Measurements from ENCODE around the gene MTA3.
A peak's percentile ranks its signal among the peaks of the same experiment; 100 is the strongest.
"Not testable (repeated sequence)": the region's sequence is repeated elsewhere in the genome, so short reads cannot be mapped to it uniquely, and the experiment has no call there.

MTA3 gene

DNA sequence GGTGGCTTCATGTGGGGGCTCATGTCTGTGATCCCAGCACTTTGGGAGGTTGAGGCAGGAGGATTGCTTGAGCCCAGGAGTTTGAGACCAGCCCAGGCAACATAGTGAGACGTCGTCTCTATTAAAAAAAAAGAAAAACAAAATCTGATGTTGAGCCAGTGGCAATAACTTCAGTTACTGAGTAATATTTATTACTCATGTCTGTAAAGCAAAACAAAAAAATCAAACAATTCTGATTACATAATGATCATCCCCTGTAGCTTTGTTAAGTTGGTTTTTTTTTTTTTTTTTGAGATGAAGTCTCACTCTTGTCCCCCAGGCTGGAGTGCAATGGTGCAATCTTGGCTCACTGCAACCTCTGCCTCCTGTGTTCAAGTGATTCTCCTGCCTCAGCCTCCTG lies 73.9 kb downstream of the MTA3 start:
- in situ Hi-C loops (cut with MboI; ENCODE audit: low pct_unique_long_range_greater_than_20kb, low sequenced_read_pairs); DNase-seq: not testable (repeated sequence)

DNA sequence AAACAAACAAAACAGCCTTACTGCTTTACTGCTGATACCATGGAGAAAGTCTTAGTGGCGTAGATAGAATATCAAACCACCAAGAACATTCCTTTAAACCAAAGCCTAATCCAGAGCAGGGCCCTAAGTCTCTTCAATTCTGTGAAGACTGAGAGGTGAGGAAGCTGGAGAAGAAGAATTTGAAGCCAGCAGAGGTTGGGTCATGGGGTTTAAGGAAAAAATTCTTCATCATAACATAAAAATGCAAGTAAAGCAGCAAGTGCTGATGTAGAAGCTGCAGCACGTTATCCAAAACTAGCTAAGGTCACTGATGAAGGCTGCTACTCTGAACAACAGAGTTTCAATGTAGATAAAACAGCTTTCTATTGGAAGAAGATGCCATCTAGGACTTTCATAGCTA lies 77.1 kb downstream of the MTA3 start:
- DNase-seq, result no peak
- in situ Hi-C loops (cut with MboI; ENCODE audit: low pct_unique_long_range_greater_than_20kb, low sequenced_read_pairs), result no loop called here

DNA sequence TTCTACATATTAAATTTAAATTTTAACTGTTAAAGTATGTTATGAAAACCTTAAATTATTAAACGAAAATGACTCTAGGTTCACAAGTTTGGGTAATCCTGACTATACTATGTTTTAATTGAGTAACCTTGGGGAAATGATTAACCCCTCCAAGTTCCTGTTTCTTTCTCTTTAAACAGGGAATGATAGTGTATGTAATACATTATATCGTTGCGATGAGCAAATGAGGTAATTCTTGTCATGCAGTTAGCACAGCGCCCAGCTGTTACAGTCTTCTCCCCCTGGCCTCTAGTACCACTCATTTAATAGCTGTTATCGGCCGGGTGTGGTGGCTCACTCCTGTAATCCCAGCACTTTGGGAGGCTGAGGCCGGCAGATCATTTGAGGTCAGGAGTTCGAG lies 80.4 kb downstream of the MTA3 start:
- DNase-seq, result no peak
- in situ Hi-C loops (cut with MboI; ENCODE audit: low pct_unique_long_range_greater_than_20kb, low sequenced_read_pairs), result no loop called here

DNA sequence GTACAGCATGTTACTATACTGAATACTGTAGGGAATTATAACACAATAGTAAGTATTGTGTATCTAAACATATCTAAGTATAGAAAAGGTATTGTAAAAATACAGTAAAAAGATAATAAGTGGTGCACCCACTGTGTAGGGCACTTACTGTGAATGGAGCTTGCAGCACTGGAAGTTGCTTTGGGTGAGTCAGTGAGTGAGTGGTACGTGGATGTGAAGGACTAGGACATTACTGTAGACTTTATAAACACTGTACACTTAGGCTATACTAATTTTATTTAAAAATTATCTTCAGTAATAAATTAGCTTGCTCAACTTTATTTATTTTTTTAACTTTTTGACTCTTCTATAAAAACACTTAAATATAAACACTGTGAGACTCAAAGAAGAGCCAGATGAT lies 82.6 kb downstream of the MTA3 start:
- DNase-seq, result no peak
- in situ Hi-C loops (cut with MboI; ENCODE audit: low pct_unique_long_range_greater_than_20kb, low sequenced_read_pairs), result no loop called here

DNA sequence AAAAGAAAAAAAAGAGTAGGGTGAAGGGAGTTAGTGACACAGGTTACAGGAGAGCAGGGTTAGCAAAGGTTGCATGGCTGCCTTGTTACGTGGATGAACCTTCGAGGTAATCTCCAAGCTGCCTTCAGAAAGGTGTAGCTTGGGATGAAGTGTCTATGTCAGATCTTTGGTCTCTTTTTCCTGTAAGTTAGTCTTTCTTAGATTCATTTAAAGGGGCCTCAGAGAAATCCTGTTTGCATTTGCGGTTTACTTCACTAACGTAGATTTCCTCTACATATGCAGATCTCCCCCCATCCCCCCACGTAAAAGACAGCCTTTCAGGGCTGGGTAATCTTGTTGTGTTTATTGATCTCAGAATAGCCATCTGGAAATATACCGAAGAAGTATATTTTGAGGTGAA lies 83.7 kb downstream of the MTA3 start:
- no peak for DNase-seq

DNA sequence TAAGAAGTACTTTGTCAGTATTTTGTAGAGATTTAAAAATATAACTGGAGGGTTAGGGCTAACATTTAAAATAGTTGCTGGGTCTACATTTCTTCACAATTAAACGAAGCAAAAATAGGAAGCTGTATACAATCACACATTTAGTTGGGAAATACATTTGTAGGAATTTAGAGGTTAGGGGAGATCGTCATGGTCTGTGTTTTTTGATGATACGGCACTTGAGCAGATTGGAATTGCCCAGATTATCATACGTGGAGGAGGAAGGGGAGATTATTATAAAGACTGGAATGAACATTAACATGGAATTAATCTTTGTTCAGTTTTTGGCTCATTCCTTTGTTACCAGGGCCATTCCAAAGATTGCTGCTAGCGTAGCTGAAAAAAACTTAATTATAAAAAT lies 84.6 kb downstream of the MTA3 start:
- no peak for DNase-seq
- in situ Hi-C loops (cut with MboI; ENCODE audit: low pct_unique_long_range_greater_than_20kb, low sequenced_read_pairs), result no loop called here

More for the DNA sequence above, 83.7 kb downstream of the MTA3 start:
- in situ Hi-C loops (cut with MboI; ENCODE audit: low pct_unique_long_range_greater_than_20kb, low sequenced_read_pairs), result no loop called here

DNA sequence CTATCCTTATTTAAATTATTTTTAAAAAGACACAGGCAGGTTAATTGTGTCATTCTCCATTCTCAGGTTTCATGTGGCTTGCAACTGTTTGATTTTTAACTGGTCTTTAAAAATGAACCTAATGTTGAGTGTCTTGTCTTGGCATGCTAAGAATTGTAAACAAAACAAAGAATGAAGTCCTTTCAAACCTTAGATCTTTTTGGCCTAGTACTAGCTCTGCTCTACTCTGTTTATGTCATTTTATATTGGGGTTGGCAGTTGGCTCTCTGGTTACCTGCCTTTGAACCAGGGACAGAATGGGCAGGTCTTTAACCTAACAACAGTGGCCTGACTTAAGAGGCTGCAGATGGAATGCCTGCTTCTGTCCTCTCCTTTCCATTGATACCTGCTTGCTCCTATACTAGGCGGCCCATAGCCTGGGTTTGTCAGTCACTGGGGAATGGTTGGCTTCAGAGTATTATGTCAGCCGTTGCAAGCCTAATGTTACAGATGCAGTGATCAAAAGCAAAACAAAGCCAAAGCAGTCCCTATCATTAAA lies 85.5 kb downstream of the MTA3 start:
- in situ Hi-C loops (cut with MboI; ENCODE audit: low pct_unique_long_range_greater_than_20kb, low sequenced_read_pairs), result no loop called here

DNA sequence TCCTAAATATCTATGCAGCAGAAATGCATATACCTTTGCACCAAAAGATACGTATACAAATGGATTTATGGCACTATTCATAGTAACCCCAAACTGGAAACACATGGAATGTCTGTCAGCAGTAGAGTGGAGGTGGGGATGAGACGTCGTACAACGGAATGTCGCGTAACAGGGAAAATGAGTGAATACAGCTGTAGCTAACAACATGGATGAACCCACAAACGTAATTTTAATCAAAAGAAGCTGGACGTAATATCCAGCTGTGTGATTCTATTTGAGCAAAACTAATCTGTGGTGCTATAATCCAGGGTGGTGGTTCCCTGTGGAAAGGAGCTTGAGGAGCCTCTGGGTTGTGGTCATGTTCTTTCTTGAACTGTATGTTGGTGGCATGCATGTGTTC lies 89.9 kb downstream of the MTA3 start:
- in situ Hi-C loops (cut with MboI; ENCODE audit: low pct_unique_long_range_greater_than_20kb, low sequenced_read_pairs), result no loop called here
- no peak for DNase-seq

More for the DNA sequence above, 85.5 kb downstream of the MTA3 start:
- no peak for DNase-seq

DNA sequence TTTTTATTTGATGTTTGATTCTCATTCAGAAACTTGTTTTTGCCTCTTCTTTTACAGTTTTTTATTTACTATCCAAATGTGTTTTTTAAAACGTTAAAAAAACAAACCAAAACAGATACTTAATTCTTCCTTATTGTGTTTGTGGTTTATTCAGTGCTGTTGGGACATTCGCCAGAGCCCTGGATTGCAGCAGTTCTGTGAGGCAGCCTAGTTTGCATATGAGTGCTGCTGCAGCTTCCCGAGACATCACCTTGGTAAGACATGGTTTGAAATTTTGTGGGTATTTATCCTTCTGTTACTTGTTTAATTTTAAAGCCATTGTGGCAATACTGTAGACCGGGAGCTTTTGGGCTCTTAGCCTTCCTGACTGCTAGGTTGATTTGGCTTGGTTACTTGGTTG lies 91.2 kb downstream of the MTA3 start:
- in situ Hi-C loops (cut with MboI; ENCODE audit: low pct_unique_long_range_greater_than_20kb, low sequenced_read_pairs), result no loop called here
- no peak for DNase-seq

DNA sequence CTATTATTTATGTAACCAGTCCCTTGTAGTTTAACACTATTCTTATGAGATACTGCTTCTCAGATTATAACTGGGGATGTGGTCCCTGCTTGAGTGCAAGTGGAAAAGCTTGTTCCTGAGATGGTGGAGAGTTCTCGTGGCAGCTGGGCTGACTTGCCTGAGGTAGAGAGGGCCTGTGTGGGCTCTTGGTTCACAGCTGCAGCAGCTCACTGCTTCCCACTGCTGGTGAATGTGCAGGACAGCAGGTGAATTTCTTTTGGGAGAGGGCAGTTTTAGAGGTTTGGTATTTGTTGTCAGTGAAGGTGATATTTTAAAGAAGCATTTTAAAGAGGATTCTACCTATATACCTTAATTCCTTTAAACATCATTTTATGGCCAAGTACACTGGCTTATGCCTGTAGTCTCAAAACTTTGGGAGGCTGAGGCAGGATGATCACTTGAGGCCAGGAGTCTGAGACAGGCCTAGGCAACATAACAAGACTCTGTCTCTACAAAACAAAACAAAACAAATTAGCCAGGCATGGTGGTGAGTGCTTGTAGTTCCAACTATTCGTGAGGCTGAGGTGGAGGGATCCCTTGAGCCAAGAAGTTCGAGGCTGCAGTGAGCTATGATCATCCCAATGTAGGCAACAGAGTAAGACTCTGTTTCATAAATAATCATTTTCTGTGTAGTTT lies 94.8 kb downstream of the MTA3 start:
- in situ Hi-C loops (cut with MboI; ENCODE audit: low pct_unique_long_range_greater_than_20kb, low sequenced_read_pairs), result no loop called here

DNA sequence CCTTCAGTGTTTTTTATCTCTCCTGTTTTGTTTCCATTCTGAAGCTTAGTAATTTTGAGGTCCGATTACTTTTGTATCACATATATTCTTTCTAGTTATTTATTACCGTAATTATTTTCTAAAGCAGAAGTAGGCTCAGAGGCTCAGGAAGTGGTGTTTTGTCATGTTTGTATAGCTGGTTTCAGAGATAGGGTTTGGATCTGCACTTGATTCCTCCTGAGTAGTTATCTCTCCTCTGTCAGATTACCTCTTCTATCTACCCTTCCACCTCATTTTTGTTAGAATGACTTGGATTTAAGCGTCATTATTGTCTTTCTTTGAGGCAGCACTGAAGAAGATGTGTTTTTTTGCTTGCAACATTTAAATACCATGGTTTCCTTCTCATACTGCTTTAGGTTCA lies 95.4 kb downstream of the MTA3 start:
- in situ Hi-C loops (cut with MboI; ENCODE audit: low pct_unique_long_range_greater_than_20kb, low sequenced_read_pairs), result no loop called here
- DNase-seq, result peak; percentile 89

More for the DNA sequence above, 94.8 kb downstream of the MTA3 start:
- DNase-seq, result peak; percentile 87

DNA sequence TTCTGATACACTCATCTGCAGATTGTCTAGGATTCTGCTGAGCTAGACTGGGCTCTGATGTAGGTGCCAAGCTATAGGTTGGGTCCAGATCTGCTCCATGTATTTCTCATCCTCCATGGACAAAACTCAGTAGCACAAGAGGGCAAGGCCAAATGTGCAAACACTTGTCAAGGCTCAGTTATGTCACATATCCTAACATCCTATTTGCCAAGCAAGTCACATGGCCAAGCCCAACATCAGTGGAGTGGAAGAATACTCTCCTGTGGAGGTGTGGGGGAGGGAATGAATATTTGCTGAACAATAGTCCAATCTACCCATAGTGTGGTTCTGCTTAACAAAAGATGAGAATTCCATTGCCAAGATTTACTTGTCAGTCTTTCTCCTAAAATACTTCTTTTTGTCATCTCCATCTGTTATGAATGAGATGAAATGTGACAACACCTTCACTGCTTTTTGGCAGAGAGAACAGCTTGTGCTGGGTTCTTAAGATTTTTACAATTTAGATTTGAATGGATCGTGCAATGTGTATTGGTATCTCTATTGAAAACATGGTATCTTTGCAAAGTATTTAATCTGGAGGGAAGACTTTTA lies 105.7 kb downstream of the MTA3 start:
- no peak for DNase-seq
- in situ Hi-C loops (cut with MboI; ENCODE audit: low pct_unique_long_range_greater_than_20kb, low sequenced_read_pairs), result no loop called here

DNA sequence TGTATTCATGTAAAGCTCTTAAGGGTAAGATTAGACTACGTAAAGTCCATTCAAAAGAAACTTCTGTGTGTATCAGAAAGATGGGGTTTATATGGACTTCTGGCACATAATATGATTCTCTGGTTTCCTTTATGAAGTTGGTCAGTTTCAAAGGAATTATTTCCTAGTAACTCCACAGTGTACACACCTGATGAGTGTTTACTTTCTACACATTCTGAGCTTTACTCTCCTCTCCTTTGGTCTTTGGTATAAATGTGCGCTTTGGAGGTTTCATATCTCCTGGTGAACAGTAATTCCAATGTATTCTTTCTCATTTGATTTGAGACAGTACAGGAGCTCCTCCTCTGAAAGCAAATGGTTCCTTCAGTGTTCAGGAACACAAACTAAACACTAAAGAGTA lies 107.4 kb downstream of the MTA3 start:
- in situ Hi-C loops (cut with MboI; ENCODE audit: low pct_unique_long_range_greater_than_20kb, low sequenced_read_pairs), result no loop called here
- DNase-seq, result no peak

DNA sequence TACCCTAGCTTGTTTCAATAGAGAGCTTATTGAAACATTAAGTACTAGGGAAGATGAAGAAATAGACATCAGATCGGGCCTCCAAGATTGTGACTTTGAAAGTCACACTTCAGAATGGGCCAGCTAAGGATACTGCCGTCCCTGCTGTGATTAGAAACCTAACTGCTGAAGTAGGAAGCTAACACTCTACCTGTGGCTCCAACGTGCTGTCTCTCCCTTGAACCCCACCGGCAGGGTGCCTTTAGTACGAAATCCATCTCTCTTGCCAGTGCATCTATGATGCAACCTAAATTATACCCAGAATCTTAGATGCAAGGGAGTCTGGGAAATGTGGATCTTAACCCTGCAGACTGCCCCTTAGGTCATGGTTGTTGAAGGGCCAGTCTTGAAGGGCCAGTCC lies 116.9 kb downstream of the MTA3 start:
- DNase-seq, result no peak

DNA sequence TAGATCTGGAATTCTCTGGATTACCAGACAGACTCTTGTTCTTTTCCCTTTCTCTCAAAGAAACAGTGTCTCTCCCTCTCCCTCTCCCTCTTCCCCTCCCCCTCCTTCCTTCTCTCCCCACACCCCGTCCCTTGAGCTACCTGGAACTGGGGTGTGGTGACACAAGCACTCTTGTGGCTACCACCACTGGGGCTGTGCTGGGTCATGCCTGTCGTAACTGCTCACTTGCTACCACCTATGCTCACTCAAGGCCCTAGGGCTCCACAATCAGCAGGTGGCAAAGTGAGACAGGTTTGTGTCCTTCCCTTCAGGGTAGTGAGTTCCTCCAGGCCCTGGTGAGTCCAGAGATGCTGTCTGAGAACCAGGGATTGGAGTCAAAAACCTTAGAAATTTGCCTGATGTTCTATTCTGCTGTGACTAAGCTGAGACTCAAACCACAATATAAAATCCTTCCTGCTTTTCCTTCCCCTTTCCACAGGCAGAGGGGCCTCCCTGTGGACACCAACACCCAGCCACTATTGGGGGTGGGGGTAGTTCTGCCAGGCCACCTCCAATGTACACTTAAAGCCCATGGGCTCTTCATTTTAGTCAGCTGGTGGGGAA lies 124.7 kb downstream of the MTA3 start:
- in situ Hi-C loops (cut with MboI; ENCODE audit: low pct_unique_long_range_greater_than_20kb, low sequenced_read_pairs), result no loop called here
- DNase-seq, result peak; percentile 80

More for the DNA sequence above, 116.9 kb downstream of the MTA3 start:
- in situ Hi-C loops (cut with MboI; ENCODE audit: low pct_unique_long_range_greater_than_20kb, low sequenced_read_pairs), result no loop called here

DNA sequence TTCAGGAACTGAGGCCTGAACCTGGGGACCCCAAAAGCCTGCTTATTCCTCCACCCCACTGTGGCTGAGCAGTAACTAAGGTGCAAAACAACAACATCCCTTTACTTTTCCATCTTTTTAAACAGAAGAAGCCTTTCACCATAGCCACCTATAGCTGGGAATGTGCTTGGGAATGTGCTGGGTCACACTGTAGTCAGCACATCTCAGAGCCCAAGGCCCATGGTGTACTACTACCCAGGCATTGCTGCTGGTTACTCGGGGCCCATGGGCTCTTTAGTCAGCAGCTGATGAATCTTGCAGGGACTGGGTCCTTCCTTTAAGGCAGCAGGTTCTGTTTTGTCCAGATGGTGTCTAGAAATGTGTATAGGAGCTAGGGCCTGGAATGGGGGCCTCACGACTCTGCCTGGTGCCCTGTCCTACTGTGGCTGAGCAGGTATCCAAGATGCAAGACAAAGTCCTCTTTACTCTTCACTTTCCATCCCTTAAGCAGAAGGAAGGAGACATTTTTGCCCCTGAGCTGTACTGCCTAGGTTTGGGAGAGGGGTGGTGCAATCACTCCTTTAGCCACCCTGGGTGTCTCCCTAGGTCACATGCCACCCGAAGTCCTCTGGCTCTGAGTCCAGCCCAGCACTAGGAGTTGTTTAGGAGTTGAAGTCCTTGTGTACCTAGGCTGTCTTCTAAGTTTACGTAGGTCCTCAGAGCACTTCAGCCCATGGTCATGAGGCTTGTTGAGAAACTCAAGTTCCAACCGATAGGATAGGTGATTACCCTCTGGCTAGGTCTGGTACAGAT lies 125.5 kb downstream of the MTA3 start:
- in situ Hi-C loops (cut with MboI; ENCODE audit: low pct_unique_long_range_greater_than_20kb, low sequenced_read_pairs), result no loop called here

DNA sequence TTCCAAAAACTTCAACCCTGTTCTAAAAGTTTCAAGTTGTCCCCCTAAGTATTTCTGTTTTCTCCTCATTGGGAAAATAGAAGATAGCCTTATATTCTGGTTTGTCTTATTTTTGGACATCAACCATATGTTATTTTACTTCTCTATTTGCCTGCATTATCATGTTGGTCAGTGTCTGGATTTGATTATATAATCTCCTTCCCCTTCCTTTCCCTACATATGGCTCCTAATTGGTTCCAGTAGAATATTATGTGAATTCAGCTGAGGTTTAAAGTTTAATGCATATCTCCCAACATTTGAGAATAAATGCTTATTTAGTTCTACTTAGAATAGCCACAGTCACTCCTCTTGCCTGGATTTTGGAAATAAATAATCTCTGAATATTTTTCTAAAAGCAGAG lies 128.6 kb downstream of the MTA3 start:
- DNase-seq, result no peak
- in situ Hi-C loops (cut with MboI; ENCODE audit: low pct_unique_long_range_greater_than_20kb, low sequenced_read_pairs), result no loop called here

More for the DNA sequence above, 125.5 kb downstream of the MTA3 start:
- no peak for DNase-seq

DNA sequence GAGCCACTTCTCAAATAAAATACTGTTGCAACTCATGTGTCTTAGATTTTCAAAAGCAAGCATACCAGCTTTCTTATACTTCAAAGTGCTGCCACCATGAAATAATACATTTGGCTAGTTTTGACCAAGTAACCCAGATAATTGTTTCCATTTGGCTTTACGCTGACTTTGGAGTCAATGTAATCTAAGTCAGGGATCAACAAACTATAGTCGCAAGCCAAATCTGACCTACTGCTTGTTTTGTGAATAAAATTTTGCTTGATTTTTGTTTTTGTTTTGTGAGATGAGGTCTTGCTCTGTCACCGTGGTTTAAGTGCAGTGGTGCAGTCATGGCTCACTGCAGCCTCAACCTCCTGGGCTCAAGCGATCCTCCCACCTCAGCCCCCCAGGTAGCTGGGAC lies 130.5 kb downstream of the MTA3 start:
- in situ Hi-C loops (cut with MboI; ENCODE audit: low pct_unique_long_range_greater_than_20kb, low sequenced_read_pairs), result no loop called here
- no peak for DNase-seq

DNA sequence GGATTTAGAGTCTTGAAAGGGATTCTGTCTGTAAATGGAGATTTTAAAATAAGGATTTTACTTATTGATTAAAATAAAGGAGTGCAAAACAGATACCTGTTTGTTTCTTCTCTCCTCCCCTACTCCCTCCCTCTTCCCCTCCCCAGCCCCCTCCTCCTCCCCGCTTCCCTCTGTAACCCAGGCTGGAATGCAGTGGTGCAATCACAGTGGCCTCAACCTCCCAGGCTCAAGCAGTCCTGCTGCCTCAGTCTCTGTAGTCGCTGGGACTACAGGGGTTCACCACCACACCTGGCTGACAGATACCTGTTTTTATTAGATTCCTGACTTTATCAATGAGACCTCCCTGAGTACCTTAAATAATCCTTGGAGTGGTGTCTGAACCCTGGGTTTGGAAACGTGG lies 138.4 kb downstream of the MTA3 start:
- in situ Hi-C loops (cut with MboI; ENCODE audit: low pct_unique_long_range_greater_than_20kb, low sequenced_read_pairs), result no loop called here
- no peak for DNase-seq

DNA sequence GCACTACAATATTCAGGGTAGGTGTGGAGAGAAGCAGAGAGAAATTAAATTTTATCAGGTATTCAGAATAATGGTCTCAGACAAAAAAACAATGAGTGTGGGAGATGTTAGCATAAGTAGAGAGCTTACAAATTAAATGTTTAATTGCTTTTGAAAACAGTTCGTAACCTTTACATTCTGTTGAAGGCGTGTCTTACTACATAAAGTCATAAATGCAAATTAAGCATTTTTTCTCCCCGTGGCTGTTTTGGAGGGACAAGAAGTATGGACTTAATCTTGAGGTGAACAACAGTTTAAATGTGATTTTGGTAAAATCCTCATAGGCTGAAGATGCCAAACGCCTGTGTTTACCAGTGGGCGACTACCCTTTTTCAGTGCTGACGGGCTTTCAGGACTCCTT lies 139.7 kb downstream of the MTA3 start:
- in situ Hi-C loops (cut with MboI; ENCODE audit: low pct_unique_long_range_greater_than_20kb, low sequenced_read_pairs), result no loop called here
- DNase-seq, result no peak

Measured in KBM-7 (cell line).